Activated effector memory CD4-positive, alpha-beta T cell treated with anti-CD3 and anti-CD28 coated beads, Interleukin-2, amount 50 U/mL, for 16 hours (primary cell): ENCODE data around the gene ATXN3.

Source experiments
- DNase-seq: peaks from one replicate; pipeline ENCODE4 v3.0.0-alpha.2; 2020

Gene ATXN3

GRCh38 chr14:92106143-92106926, at the start of gene ATXN3:
TSS of gene ATXN3 (minus strand) at chr14:92106582. CDS start at chr14:92106552, 30 bp downstream.
- peak; percentile 98 for DNase-seq

GRCh38 chr14:92154283-92154942, 48.0 kb upstream of the ATXN3 start:
- no peak for DNase-seq

GRCh38 chr14:92153581-92153980, 47.2 kb upstream of the ATXN3 start:
- DNase-seq: no peak

- DNase-seq: no peak
Measured at GRCh38 chr14:92144708-92145107, 38.3 kb upstream of the ATXN3 start.

- no peak for DNase-seq
Measured at GRCh38 chr14:92143962-92144361, 37.6 kb upstream of the ATXN3 start.

- no peak for DNase-seq
Measured at GRCh38 chr14:92143309-92143708, 36.9 kb upstream of the ATXN3 start.

GRCh38 chr14:92135269-92135668, 28.9 kb upstream of the ATXN3 start:
- DNase-seq: no peak

GRCh38 chr14:92134456-92134855, 28.1 kb upstream of the ATXN3 start:
- no peak for DNase-seq

GRCh38 chr14:92122761-92123160, 16.4 kb upstream of the ATXN3 start:
- no peak for DNase-seq

GRCh38 chr14:92122351-92122677, 15.9 kb upstream of the ATXN3 start:
- DNase-seq: no peak

- peak; percentile 95 for DNase-seq
Measured at GRCh38 chr14:92121670-92122350, 15.4 kb upstream of the ATXN3 start, which contains the start of the genes CPSF2 and NDUFB1. TSS of gene CPSF2 (plus strand) at chr14:92121969. CDS start at chr14:92130985, 9,016 bp downstream. TSS of gene NDUFB1 (minus strand) at chr14:92121706. CDS start at chr14:92117637, 4,069 bp downstream.

GRCh38 chr14:92121207-92121669, 14.9 kb upstream of the ATXN3 start:
- DNase-seq: no peak

- DNase-seq: no peak
Measured at GRCh38 chr14:92109490-92109889, 3.1 kb upstream of the ATXN3 start.

GRCh38 chr14:92108345-92109254, 2.2 kb upstream of the ATXN3 start:
- peak; percentile 65 for DNase-seq

- peak; percentile 68 for DNase-seq
Measured at GRCh38 chr14:92105893-92106142, 564 bp downstream of the ATXN3 start.

GRCh38 chr14:92105073-92105892, 1.1 kb downstream of the ATXN3 start:
- DNase-seq: no peak

- no peak for DNase-seq
Measured at GRCh38 chr14:92103363-92103989, 2.9 kb downstream of the ATXN3 start.

- no peak for DNase-seq
Measured at GRCh38 chr14:92099802-92100201, 6.6 kb downstream of the ATXN3 start.

GRCh38 chr14:92093320-92093719, 13.1 kb downstream of the ATXN3 start:
- DNase-seq: no peak

GRCh38 chr14:92088494-92088893, 17.9 kb downstream of the ATXN3 start:
- DNase-seq: no peak

GRCh38 chr14:92074555-92074954, 31.8 kb downstream of the ATXN3 start:
- DNase-seq: no peak
